ENCODE results near the gene CLSTN2.

- TF ChIP-seq EZH2 (IDR thresholded peaks at IDR 0.05; ENCODE audit: low read depth), result no peak
- no peak for TF ChIP-seq CTCF (conservative IDR thresholded peaks at IDR 0.05)
Observed at GRCh38 chr3:140113996-140114788, 179.2 kb downstream of the CLSTN2 start.

All from PC-9 (cell line).